WTC11 (cell line): ENCODE measurements around the gene MDM1. TPM values are rescaled to one million over a fixed set of nuclear protein-coding genes. Genes with fewer than 3 reads are reported as not detected.

ENCODE experiments used
- ATAC-seq: fragments of 200-7000 bp; cut with Tn5 transposase; 2 replicates; pipeline ENCODE4 v1.10.0; 2021; ENCODE audit warnings: mild to moderate bottlenecking, moderate library complexity
- CTCF ChIA-PET: fragments of 300-600 bp; sonication (Branson Sonifier 250); formaldehyde crosslinking; loops from one replicate; lab custom pipeline; 2021; ENCODE audit warnings: antibody characterized with exemption; lab: Charles Lee
- POLR2A ChIA-PET: fragments of 350-600 bp; sonication (Branson Sonifier 250); formaldehyde crosslinking; loops from one replicate; lab custom pipeline; 2021; ENCODE audit warnings: antibody characterized with exemption; lab: Charles Lee
- DNase-seq: peaks from one replicate; pipeline ENCODE4 v3.0.0; 2021; ENCODE audit warnings: low spot score
- H3K27ac Mint-ChIP-seq: 2 replicates; pipeline ENCODE4 v1.8.0; 2021; ENCODE audit warnings: mixed read lengths
- H3K27me3 Mint-ChIP-seq: 2 replicates; pipeline ENCODE4 v1.8.0; 2021; ENCODE audit warnings: low read depth, mild to moderate bottlenecking, moderate library complexity, mixed read lengths
- H3K36me3 Mint-ChIP-seq: 2 replicates; pipeline ENCODE4 v1.8.0; 2021; ENCODE audit warnings: mixed read lengths
- H3K4me1 Mint-ChIP-seq: 2 replicates; pipeline ENCODE4 v1.8.0; 2022; ENCODE audit warnings: mixed read lengths
- H3K4me3 Mint-ChIP-seq: 2 replicates; pipeline ENCODE4 v1.8.0; 2021; ENCODE audit warnings: mild to moderate bottlenecking, moderate library complexity, mixed read lengths
- H3K9me3 Mint-ChIP-seq: 2 replicates; pipeline ENCODE4 v1.8.0; 2021; ENCODE audit warnings: mixed read lengths
- ETV6 ChIP-seq: sonication (generic); formaldehyde crosslinking; IDR thresholded peaks from 2 replicates; pipeline ENCODE4 v1.8.1; 2022; ENCODE audit warnings: mild to moderate bottlenecking, missing genetic modification reagents
- GRHL2 ChIP-seq: fragments of 250-450 bp; sonication (Bioruptor Pico); IDR thresholded peaks from 2 replicates; pipeline ENCODE4 v1.8.0; 2022; ENCODE audit warnings: mild to moderate bottlenecking, moderate library complexity; ENCODE audit not compliant: insufficient replicate concordance, severe bottlenecking
- GTF2I ChIP-seq: fragments of 250-450 bp; sonication (Bioruptor Pico); conservative IDR thresholded peaks from 2 replicates; pipeline ENCODE4 v1.4.0; 2021; ENCODE audit warnings: mild to moderate bottlenecking
- HMGA2 ChIP-seq: fragments of 250-450 bp; sonication (Bioruptor Pico); IDR thresholded peaks from 2 replicates; pipeline ENCODE4 v1.4.0; 2021; ENCODE audit warnings: mild to moderate bottlenecking, moderate library complexity
- IRF2 ChIP-seq: sonication (generic); formaldehyde crosslinking; IDR thresholded peaks from 2 replicates; pipeline ENCODE4 v1.8.0; 2022; ENCODE audit warnings: low read depth, missing genetic modification reagents, borderline replicate concordance
- JAZF1 ChIP-seq: fragments of 250-450 bp; sonication (Bioruptor Pico); IDR thresholded peaks from 2 replicates; pipeline ENCODE4 v1.9.0; 2021; ENCODE audit warnings: moderate library complexity, mild to moderate bottlenecking, inconsistent platforms
- MYBL2 ChIP-seq: sonication (generic); formaldehyde crosslinking; IDR thresholded peaks from 2 replicates; pipeline ENCODE4 v1.8.1; 2023; ENCODE audit warnings: mild to moderate bottlenecking, moderate library complexity, missing genetic modification reagents
- NR1H2 ChIP-seq: sonication (generic); formaldehyde crosslinking; IDR thresholded peaks from 2 replicates; pipeline ENCODE4 v1.9.0; 2021; ENCODE audit warnings: mild to moderate bottlenecking, moderate library complexity, missing genetic modification reagents
- PRRX2 ChIP-seq: fragments of 250-450 bp; sonication (Bioruptor Pico); IDR thresholded peaks from 2 replicates; pipeline ENCODE4 v1.8.0; 2021; ENCODE audit warnings: mild to moderate bottlenecking
- RORB ChIP-seq: fragments of 250-450 bp; sonication (Bioruptor Pico); IDR thresholded peaks from 2 replicates; pipeline ENCODE4 v1.9.0; 2021; ENCODE audit warnings: mild to moderate bottlenecking
- SMAD4 ChIP-seq: sonication (generic); formaldehyde crosslinking; IDR thresholded peaks from 2 replicates; pipeline ENCODE4 v1.8.0; 2022; ENCODE audit warnings: mild to moderate bottlenecking, missing genetic modification reagents
- ZNF232 ChIP-seq: sonication (generic); formaldehyde crosslinking; IDR thresholded peaks from 2 replicates; pipeline ENCODE4 v1.8.0; 2022; ENCODE audit warnings: mild to moderate bottlenecking, missing genetic modification reagents
- total RNA-seq: library from RNA; stranded (reverse); gene quantifications from 3 replicates; pipeline ENCODE4 v1.2.3, GENCODE V29; 2021
- TF ChIP-seq, protein P1 (sequence below): fragments of 250-450 bp; sonication (Bioruptor Pico); IDR thresholded peaks from 2 replicates; pipeline ENCODE4 v1.9.0; 2021; ENCODE audit warnings: mild to moderate bottlenecking
- TF ChIP-seq, protein P2 (sequence below): fragments of 250-450 bp; sonication (Bioruptor Pico); IDR thresholded peaks from 2 replicates; pipeline ENCODE4 v1.9.0; 2021; ENCODE audit warnings: mild to moderate bottlenecking
- TF ChIP-seq, protein P3 (sequence below): sonication (generic); formaldehyde crosslinking; IDR thresholded peaks from 2 replicates; pipeline ENCODE4 v1.8.1; 2022; ENCODE audit warnings: missing genetic modification reagents, borderline replicate concordance
- TF ChIP-seq, protein P4 (sequence below): sonication (generic); formaldehyde crosslinking; IDR thresholded peaks from 2 replicates; pipeline ENCODE4 v1.8.0; 2022; ENCODE audit warnings: mild to moderate bottlenecking, missing genetic modification reagents
- TF ChIP-seq, protein P5 (sequence below): sonication (generic); formaldehyde crosslinking; IDR thresholded peaks from 2 replicates; pipeline ENCODE4 v1.8.1; 2023; ENCODE audit warnings: mild to moderate bottlenecking, missing genetic modification reagents
- TF ChIP-seq, protein P6 (sequence below): sonication (generic); formaldehyde crosslinking; conservative IDR thresholded peaks from 2 replicates; pipeline ENCODE4 v1.8.1; 2023; ENCODE audit warnings: mild to moderate bottlenecking, low read depth, missing genetic modification reagents, moderate library complexity

Gene MDM1
- total RNA-seq, 1 experiment from 2014 or later = 9.1 TPM

DNA sequence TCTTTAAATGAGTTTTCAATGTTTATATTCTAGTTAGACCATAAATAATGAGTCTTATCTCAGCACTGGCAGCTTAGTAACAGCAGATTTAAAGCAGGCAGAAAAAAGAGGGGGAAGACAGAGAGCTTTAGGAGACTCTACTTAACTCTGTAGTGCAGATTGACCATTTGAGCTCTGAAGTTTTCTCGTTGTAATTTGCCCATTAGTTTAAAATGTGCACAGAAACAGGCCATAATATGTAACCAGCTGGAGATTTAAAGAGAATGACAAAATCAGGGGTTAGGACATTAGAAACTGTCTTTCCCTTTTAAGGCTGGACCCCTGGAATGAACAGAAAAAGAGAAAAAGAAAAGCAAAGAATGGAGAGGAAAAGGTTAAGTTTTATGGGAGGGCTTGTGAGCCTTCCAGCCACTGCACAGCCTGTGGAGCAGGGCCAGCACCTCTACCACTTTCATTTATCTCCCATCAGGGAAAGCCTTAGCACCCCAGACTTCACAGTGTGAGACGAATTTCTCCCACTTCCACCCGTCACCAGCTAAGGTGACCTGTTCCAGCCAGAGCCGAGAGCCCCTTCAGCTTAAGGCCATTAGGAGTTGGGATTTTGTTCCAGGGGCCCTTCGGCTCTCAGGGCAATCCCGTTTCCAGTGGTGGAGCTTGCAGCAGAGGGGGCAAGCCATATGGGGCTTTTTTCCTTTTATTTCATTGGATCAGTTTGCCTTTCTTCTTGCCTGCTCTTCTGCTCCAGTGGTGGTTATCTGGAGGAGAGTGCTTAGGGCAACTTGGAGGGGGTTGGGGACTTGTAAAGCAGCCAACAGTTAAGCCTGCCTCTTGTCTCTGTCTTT lies 86.8 kb downstream of the MDM1 start:
- CTCF ChIA-PET = no interaction called here
- TF ChIP-seq RORB (no peak), ZNF232 (CRISPR knock-in tag) (no peak), GRHL2 (CRISPR knock-in tag) (no peak), MYBL2 (CRISPR knock-in tag) (no peak), GTF2I (CRISPR knock-in tag) (no peak), PRRX2 (no peak), JAZF1 (CRISPR knock-in tag) (no peak), IRF2 (CRISPR knock-in tag) (no peak), NR1H2 (no peak), SMAD4 (CRISPR knock-in tag) (no peak), HMGA2 (CRISPR knock-in tag) (no peak), ETV6 (CRISPR knock-in tag) (no peak)
- TF ChIP-seq, protein P1, sequence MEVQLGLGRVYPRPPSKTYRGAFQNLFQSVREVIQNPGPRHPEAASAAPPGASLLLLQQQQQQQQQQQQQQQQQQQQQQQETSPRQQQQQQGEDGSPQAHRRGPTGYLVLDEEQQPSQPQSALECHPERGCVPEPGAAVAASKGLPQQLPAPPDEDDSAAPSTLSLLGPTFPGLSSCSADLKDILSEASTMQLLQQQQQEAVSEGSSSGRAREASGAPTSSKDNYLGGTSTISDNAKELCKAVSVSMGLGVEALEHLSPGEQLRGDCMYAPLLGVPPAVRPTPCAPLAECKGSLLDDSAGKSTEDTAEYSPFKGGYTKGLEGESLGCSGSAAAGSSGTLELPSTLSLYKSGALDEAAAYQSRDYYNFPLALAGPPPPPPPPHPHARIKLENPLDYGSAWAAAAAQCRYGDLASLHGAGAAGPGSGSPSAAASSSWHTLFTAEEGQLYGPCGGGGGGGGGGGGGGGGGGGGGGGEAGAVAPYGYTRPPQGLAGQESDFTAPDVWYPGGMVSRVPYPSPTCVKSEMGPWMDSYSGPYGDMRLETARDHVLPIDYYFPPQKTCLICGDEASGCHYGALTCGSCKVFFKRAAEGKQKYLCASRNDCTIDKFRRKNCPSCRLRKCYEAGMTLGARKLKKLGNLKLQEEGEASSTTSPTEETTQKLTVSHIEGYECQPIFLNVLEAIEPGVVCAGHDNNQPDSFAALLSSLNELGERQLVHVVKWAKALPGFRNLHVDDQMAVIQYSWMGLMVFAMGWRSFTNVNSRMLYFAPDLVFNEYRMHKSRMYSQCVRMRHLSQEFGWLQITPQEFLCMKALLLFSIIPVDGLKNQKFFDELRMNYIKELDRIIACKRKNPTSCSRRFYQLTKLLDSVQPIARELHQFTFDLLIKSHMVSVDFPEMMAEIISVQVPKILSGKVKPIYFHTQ = no peak
- TF ChIP-seq, protein P2, sequence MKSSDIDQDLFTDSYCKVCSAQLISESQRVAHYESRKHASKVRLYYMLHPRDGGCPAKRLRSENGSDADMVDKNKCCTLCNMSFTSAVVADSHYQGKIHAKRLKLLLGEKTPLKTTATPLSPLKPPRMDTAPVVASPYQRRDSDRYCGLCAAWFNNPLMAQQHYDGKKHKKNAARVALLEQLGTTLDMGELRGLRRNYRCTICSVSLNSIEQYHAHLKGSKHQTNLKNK (CRISPR knock-in tag) = no peak
- TF ChIP-seq, protein P3, sequence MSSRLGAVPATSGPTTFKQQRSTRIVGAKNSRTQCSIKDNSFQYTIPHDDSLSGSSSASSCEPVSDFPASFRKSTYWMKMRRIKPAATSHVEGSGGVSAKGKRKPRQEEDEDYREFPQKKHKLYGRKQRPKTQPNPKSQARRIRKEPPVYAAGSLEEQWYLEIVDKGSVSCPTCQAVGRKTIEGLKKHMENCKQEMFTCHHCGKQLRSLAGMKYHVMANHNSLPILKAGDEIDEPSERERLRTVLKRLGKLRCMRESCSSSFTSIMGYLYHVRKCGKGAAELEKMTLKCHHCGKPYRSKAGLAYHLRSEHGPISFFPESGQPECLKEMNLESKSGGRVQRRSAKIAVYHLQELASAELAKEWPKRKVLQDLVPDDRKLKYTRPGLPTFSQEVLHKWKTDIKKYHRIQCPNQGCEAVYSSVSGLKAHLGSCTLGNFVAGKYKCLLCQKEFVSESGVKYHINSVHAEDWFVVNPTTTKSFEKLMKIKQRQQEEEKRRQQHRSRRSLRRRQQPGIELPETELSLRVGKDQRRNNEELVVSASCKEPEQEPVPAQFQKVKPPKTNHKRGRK (CRISPR knock-in tag) = no peak
- TF ChIP-seq, protein P4, sequence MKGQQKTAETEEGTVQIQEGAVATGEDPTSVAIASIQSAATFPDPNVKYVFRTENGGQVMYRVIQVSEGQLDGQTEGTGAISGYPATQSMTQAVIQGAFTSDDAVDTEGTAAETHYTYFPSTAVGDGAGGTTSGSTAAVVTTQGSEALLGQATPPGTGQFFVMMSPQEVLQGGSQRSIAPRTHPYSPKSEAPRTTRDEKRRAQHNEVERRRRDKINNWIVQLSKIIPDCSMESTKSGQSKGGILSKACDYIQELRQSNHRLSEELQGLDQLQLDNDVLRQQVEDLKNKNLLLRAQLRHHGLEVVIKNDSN (CRISPR knock-in tag) = no peak
- TF ChIP-seq, protein P5, sequence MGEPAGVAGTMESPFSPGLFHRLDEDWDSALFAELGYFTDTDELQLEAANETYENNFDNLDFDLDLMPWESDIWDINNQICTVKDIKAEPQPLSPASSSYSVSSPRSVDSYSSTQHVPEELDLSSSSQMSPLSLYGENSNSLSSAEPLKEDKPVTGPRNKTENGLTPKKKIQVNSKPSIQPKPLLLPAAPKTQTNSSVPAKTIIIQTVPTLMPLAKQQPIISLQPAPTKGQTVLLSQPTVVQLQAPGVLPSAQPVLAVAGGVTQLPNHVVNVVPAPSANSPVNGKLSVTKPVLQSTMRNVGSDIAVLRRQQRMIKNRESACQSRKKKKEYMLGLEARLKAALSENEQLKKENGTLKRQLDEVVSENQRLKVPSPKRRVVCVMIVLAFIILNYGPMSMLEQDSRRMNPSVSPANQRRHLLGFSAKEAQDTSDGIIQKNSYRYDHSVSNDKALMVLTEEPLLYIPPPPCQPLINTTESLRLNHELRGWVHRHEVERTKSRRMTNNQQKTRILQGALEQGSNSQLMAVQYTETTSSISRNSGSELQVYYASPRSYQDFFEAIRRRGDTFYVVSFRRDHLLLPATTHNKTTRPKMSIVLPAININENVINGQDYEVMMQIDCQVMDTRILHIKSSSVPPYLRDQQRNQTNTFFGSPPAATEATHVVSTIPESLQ (CRISPR knock-in tag) = no peak
- TF ChIP-seq, protein P6, sequence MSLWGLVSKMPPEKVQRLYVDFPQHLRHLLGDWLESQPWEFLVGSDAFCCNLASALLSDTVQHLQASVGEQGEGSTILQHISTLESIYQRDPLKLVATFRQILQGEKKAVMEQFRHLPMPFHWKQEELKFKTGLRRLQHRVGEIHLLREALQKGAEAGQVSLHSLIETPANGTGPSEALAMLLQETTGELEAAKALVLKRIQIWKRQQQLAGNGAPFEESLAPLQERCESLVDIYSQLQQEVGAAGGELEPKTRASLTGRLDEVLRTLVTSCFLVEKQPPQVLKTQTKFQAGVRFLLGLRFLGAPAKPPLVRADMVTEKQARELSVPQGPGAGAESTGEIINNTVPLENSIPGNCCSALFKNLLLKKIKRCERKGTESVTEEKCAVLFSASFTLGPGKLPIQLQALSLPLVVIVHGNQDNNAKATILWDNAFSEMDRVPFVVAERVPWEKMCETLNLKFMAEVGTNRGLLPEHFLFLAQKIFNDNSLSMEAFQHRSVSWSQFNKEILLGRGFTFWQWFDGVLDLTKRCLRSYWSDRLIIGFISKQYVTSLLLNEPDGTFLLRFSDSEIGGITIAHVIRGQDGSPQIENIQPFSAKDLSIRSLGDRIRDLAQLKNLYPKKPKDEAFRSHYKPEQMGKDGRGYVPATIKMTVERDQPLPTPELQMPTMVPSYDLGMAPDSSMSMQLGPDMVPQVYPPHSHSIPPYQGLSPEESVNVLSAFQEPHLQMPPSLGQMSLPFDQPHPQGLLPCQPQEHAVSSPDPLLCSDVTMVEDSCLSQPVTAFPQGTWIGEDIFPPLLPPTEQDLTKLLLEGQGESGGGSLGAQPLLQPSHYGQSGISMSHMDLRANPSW (CRISPR knock-in tag) = no peak
- H3K4me3 Mint-ChIP-seq = no peak overlapping the region
- H3K36me3 Mint-ChIP-seq = peaks cover 12% of the 10 kb centered on the region
- DNase-seq = no peak
- POLR2A ChIA-PET = no interaction called here
- peaks cover 3% of the 10 kb centered on the region; the same call in 1 of the 2 replicates for H3K27me3 Mint-ChIP-seq
- H3K27ac Mint-ChIP-seq = no peak overlapping the region
- peaks cover 18% of the 10 kb centered on the region for H3K9me3 Mint-ChIP-seq
- ATAC-seq = no peak
- no peaks in the 10 kb centered on the region for H3K4me1 Mint-ChIP-seq

Other genes starting within 250 kb of the MDM1 start
- gene IFNG, start 172.6 kb downstream of the MDM1 start, total RNA-seq = 0.21 to 0.42 TPM (median 0.34 TPM) in 3 replicates
- gene IL26, start 106.6 kb downstream of the MDM1 start, total RNA-seq = not detected in 3 replicates
- not detected in 3 replicates for gene IL22, start 78.8 kb downstream of the MDM1 start, total RNA-seq